Measurements from ENCODE around the gene ASNSD1.
"Not testable (repeated sequence)": the region's sequence is repeated elsewhere in the genome, so short reads cannot be mapped to it uniquely, and the experiment has no call there.

The ASNSD1 gene

GRCh38 chr2:189696223-189696622 is 35.0 kb downstream of the ASNSD1 start:
- DNase-seq, result no peak

- peak; percentile 21 for DNase-seq
These were observed 37.0 kb downstream of the ASNSD1 start for GRCh38 chr2:189698020-189698887.

DNA sequence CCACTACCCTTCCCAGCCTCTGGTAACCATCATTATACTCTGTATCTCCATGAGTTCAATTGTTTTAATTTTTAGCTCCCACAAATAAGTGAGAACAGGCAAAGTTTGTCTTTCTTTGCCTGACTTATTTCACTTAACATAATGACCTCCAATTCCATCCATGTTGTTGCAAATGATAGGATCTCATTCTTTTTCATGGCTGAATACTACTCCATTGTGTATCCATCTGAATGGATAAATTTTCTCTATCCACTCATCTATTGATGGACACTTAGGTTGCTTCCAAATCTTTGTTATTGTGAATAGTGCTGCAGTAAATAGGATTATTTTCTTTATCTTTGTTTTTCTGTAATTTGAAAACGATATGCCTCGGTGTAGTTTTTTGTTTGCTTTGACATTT is 39.4 kb downstream of the ASNSD1 start:
- DNase-seq, result no peak

DNA sequence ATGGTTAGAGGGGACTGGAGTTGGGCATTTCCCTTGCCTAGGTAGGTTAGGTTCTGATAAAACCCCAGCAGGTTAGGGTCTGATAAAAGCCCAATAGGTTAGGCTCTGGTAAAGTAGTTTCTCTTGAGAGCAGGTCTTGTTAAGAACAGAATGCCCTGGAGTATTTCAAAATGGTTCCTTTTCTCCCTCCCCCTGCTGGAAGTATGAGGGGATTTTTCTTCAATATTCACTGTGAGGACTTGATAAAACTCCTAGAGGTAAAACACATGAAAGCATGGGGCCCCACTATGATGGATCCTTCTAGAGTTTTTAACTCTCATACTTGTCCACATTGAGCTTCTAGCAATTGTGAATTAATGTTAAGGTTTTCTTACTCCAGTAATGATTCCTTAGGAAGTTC is 40.8 kb downstream of the ASNSD1 start:
- DNase-seq, result no peak

DNA sequence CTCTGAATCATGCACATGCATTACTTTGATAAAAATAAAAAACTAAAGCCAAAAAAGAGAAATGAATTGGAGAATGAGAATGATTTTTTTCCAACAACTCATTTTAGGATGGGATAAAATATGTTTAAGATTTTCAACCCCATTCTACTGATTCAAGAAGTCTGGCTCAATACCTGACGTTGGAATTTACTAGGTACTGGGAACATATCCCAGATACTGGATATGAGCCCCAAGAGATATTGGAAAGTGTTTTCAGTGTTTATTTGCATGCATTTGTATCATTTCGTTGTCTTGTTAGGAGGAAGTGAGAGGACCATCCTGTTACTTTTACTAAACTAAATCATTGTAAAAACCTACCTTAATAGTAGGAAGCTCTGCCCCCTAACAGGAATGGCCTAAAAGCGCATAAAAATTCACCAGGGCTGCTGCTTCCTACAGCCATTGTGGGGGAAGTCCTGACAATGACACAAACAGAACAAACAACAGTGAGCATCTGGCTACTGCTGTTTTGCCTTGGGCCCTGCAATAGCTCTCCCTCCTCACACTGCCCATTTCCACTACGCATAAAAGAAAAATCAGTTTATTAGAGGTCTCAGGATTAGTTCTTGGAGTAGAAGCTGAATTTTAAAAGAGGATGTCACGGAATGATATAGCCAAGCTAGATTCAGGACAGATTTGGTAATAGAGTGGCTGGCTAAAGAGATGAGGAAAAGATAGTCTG is 48.4 kb downstream of the ASNSD1 start:
- DNase-seq, result no peak

- DNase-seq, result not testable (repeated sequence)
These were observed 56.3 kb downstream of the ASNSD1 start for GRCh38 chr2:189717593-189717992.

GRCh38 chr2:189719571-189719970 is 58.3 kb downstream of the ASNSD1 start:
- no peak for DNase-seq
